Stimulated activated CD4-positive, alpha-beta T cell treated with anti-CD3 and anti-CD28 coated beads, Interleukin-15, amount 100 ng/mL, for 1 hour (primary cell): ENCODE data around the gene EMILIN3.
"Not testable (repeated sequence)": the region's sequence is repeated elsewhere in the genome, so short reads cannot be mapped to it uniquely, and the experiment has no call there.

Experiments
- DNase-seq, 2 donors: peaks; one replicate each; pipeline ENCODE4 v3.0.0-alpha.2; 2020; ENCODE audit warnings: low read depth in 1 of 2, low spot score in 1 of 2

EMILIN3 gene

DNA sequence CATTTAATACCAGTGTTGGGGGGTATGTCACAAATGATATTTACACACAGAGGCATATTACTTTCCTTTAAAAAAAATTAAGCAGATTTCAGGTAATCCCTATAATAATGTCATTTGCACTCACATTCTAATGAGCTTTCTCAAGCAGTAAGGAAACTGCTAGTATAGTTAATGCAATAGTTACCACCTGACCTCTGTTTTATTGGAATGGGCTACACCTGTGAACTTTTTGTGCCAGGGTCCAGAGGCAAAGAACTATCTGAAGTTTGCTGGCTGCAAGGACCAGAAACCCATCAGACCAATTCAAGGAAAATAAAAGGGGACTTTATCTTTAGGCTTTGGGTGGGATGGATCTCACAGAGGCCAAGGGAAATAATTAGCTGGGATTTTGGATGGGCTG, 46.2 kb downstream of the EMILIN3 start:
- no peak for DNase-seq

DNA sequence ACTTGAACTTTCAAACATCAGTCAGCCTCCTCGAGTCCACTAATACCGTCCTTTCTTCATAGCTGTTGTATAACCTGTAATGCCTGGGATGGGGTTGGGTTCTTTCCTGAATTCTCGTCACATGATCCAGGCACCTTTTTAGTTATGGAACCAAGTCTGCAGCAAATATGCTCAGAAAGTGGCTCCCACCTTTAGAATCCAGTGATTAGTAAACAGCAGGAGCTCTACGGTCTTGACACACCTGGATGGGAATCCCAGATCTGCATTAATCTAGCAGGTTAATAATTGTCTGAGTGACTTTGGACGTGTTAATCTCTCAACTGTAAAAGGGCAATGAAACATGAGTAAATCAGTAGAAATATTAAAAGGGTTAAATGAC, 48.4 kb downstream of the EMILIN3 start:
- no peak for DNase-seq

DNA sequence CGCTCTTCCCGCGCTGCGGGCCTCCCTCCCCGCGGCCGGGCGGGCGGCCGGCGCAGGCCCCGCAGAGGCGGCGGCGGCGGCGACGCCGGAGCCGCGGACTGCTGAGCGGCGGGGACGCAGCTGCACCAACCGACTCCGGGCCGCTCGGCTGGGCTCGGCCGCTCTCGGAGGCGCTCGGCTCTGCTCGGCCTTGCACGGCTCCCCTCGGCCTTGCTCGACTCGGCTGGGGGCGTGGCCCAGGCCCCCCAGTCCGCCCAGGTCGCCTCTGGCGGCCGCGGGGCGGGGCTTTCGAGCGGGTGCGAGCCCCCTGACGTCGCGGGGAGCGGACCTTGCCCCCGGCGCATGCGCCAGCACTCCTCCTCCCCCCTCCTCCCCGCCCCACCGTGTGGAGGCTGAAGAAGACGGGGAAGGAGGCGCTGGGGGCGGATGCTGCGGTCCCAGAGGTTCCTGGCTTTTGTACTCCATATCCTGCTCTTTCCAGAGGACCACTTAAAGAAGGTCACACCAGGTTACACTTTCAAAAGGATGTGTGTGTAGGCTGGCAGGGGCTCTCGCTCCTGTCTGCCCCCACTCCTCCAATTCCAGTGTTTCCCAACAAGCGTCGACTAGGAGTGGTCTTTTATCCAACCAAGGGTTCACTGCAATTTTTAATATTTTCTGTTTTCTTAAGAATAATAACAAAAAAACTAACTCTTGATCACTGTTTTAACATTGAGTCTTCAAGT, 48.9 kb downstream of the EMILIN3 start, which contains the start of gene ZHX3:
ZHX3 (minus strand) TSS at position 186 of the 725 bp plus-strand sequence. CDS start 112,815 bp downstream, outside the sequence.
- peak; percentile 96 to 97 for DNase-seq

DNA sequence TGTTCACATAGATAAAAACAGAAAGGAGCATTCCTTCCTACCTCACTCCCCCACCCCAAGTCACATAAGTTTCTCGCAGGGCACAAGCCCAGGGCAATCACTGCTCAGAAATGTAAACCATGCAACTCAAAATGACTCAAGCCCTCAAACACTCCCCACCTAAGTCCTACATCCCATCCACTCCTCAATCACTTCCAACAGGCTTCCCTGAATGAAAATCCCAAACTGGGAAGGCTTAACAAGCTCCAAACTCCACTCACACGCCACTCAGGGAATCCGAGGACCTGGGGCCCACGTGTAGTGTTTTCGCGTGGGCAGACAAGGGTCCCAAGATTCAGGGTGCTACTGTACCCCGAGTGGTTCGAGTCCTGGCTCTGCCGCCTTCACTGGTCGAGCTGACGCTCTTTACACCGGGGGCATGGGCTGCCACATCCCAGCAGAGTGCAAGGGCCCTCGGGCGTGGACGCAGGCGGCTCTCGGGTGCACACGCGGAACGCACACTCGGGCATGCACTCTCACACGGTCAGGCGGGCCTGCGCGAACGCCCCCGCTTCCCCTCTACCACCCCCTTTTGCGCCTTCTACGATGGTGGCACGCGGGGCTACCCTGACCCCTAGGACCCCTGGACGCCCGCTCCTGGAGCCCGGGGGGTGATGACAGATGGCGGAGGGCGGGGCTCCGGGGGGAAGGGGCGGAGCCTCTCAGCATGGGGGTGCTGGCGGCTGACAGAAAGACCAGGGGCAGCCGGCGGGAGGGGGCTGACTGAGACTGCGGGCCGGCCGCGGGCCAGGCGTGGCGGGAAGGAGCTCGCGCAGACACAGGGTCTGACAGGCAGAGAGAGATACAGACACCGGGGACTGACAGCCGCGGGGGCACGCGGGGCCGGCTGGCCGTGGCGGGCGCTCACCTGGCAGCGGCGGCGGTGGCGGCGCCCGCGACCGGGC, 49.7 kb downstream of the EMILIN3 start:
- peak; percentile 64 to 79 for DNase-seq

DNA sequence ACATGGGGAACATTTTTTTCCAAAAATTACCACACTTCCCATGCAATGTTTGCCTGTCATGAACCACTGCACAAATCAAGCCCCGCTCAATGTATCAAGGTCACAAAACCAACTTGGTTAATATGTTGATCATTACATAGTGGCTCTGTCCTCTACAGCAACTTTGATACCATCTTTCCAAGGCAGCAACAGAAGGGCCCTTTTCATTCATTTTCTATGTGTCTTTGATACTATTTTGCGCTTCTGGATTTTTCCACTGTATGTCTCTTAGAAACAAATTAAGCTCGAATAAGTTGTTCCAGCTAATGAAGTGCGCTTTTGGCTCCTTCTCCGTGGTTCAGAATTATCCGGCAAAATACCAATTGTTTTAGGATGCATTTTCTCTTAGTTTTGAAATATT, 50.6 kb downstream of the EMILIN3 start:
- DNase-seq: no peak

DNA sequence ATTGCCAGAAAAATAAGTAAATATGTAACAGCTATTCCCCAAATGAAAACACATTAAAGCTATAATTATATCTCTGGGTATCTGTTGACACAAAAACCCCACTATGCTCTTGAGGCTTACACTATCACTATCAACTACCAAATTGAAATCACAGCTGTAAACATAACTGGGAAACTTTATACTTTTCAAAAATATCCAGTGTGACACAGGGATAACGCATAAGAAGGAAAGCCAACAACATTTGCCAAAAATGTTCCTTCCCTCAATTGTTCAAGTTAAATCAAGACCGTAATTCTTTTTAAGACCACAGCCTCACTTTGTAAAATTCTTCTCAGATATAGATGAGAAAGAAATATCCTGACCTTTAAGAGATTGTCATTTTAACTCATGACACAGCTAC, 52.2 kb downstream of the EMILIN3 start:
- no peak for DNase-seq

DNA sequence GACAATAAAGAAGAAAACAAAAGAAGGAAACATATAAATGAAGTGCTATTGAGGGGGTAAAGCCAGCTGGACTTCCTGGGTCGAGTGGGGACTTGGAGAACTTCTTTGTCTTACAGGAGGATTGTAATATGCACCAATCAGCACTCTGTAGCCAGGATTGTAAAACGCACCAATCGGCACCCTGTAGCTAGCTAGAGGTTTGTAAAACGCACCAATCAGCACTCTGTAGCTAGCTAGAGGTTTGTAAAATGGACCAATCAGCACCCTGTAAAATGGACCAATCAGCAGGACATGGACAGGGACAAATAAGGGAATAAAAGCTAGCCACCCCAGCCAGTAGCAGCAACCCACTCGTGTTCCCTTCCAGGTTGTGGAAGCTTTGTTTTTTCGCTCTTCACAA, 54.6 kb downstream of the EMILIN3 start:
- DNase-seq: not testable (repeated sequence)
